PC-3 (cell line): ENCODE measurements around the gene JOSD1.

Experiments used
- EZH2 ChIP-seq: fragments of 300-600 bp; sonication (generic); IDR thresholded peaks from one replicate; pipeline ENCODE4 v1.6.1; 2017; ENCODE audit warnings: antibody characterized with exemption, mild to moderate bottlenecking, low read length; ENCODE audit not compliant: unreplicated experiment
- EZH2phosphoT487 ChIP-seq: fragments of 300-600 bp; sonication (generic); IDR thresholded peaks from 2 replicates; pipeline ENCODE4 v1.6.1; 2018; ENCODE audit warnings: mild to moderate bottlenecking, antibody characterized with exemption, low read length, borderline replicate concordance
- TF ChIP-seq, protein P1 (sequence below): fragments of 300-600 bp; sonication (generic); conservative IDR thresholded peaks from 2 replicates; pipeline ENCODE4 v1.5.1; 2017; ENCODE audit warnings: antibody characterized with exemption, low read depth, mild to moderate bottlenecking, low read length

DNA sequence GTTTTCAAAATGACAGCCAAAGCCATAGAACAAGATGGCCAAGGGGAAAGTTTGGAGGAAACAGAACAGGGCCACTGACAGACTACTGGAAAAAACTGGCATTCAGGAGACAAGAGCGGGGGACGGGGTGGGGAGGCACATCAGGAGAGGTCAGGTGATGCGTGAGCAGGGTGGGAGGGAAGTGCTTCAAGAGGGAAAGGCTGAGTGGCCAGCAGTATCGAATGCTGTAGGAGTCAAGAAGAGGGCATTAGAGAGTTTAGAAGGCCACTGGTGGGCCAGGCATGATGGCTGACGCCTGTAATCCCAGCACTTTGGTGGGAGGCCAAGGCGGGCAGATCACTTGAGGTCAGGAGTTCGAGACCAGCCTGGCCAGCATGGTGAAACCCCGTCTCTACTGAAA is 13.2 kb upstream of the JOSD1 start:
- TF ChIP-seq, protein P1, sequence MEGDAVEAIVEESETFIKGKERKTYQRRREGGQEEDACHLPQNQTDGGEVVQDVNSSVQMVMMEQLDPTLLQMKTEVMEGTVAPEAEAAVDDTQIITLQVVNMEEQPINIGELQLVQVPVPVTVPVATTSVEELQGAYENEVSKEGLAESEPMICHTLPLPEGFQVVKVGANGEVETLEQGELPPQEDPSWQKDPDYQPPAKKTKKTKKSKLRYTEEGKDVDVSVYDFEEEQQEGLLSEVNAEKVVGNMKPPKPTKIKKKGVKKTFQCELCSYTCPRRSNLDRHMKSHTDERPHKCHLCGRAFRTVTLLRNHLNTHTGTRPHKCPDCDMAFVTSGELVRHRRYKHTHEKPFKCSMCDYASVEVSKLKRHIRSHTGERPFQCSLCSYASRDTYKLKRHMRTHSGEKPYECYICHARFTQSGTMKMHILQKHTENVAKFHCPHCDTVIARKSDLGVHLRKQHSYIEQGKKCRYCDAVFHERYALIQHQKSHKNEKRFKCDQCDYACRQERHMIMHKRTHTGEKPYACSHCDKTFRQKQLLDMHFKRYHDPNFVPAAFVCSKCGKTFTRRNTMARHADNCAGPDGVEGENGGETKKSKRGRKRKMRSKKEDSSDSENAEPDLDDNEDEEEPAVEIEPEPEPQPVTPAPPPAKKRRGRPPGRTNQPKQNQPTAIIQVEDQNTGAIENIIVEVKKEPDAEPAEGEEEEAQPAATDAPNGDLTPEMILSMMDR = no peak
- TF ChIP-seq EZH2phosphoT487 = no peak
- no peak for TF ChIP-seq EZH2
